ENCODE measurements around the gene RAET1E. TPM values are rescaled to one million over a fixed set of nuclear protein-coding genes. Genes with fewer than 3 reads are reported as not detected.

The RAET1E gene
- total and polyA plus RNA-seq, 9 of the 15 experiments (the other 6 are each of a cell fraction or from before 2014, with no cell fraction given): not detected

DNA sequence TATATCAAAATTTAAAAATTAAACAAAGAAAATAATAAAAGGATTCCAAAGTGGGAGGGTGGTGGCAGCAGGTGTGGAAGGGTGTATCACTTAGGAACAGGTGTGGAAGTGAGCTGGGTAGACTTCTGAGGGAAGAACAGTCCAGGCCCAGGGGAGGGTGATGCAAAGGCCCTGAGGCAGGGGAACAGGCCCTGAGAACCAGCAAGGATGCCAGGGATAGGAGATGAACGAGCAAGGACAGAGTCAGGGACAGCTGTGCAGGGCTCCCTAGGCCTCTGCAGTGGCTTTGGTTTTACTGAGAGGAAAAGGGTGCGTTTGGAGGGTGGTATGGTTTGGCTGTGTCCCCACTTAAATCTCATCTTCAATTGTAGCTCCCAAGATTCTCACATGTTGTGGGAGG is 9.4 kb upstream of the RAET1E start:
- no peaks in the 10 kb centered on the region for H4K20me1 ChIP-seq (replicated peaks; ENCODE audit: control insufficient read depth, insufficient read depth, low read length)
- no peak overlapping the region for H3K9ac ChIP-seq (ENCODE audit: insufficient read depth in 1 of 2, low read depth in 2 of 2, low read length in 2 of 2)
- DNase-seq (ENCODE audit: extremely low read depth in 1 of 4, low spot score in 3 of 4) (no peak), FAIRE-seq (no peak), ATAC-seq (no peak)
- no TSS peak for BruUV-seq (replicated peaks)
- H3K4me2 ChIP-seq (ENCODE audit: insufficient read depth, low read length): no peak overlapping the region
- intact Hi-C loops (cut with micrococcal nuclease) (no loop called here), in situ Hi-C loops (cut with MboI) (loop anchor here (25.0 kb wide), 1 partner anchor 870 kb away; no protein-coding TSS in a partner anchor)
- CTCF ChIA-PET (ENCODE audit: low intra/inter-chr PET ratio): no interaction called here
- no peaks in the 10 kb centered on the region for H3K36me3 ChIP-seq (ENCODE audit: control insufficient read depth, insufficient read depth, low read length)
- H3K79me2 ChIP-seq (ENCODE audit: control insufficient read depth, insufficient read depth, low read length): no peaks in the 10 kb centered on the region
- H3K9me1 ChIP-seq (ENCODE audit: control insufficient read depth, insufficient read depth, low read length): no peaks in the 10 kb centered on the region
- H2AFZ ChIP-seq (ENCODE audit: low read depth, low read length): no peak overlapping the region
- WGBS (ENCODE audit: insufficient coverage, low coverage, missing lambda C conversion rate): 0% methylated on average over 2 of the region's 2 CpGs
- H3K4me1 ChIP-seq (replicated peaks in 1 of 2; ENCODE audit: control insufficient read depth in 2 of 2, insufficient read depth in 2 of 2, low read length in 2 of 2): peaks cover 0 to 9% of the 10 kb centered on the region in 2 experiments; a peak in 1 of 5 replicates
- H3K4me3 ChIP-seq: no peak overlapping the region
- POLR2A ChIA-PET: no interaction called here
- no peak for TF ChIP-seq PTBP1 (IDR thresholded peaks at IDR 0.05; ENCODE audit: low read depth, low read length)
- TF ChIP-seq TAF15 (IDR thresholded peaks at IDR 0.05; ENCODE audit: low read depth, low read length): no peak
- no peak for TF ChIP-seq CCAR2 (IDR thresholded peaks at IDR 0.05; ENCODE audit: low read depth, low read length)
- TF ChIP-seq MAFF (IDR thresholded peaks at IDR 0.05; ENCODE audit: low read length): no peak
- TF ChIP-seq CBFA2T3 (IDR thresholded peaks at IDR 0.05): no peak
- no peak overlapping the region for H3K27ac ChIP-seq (ENCODE audit: extremely low read depth, low read depth, low read length)
- peaks cover 22 to 59% of the 10 kb centered on the region in 2 experiments; a peak in 4 of 5 replicates for H3K27me3 ChIP-seq (ENCODE audit: control insufficient read depth in 2 of 2, insufficient read depth in 2 of 2, low read length in 2 of 2)
- peaks cover 4% of the 10 kb centered on the region; the same call in 1 of the 2 replicates for H3K9me3 ChIP-seq (replicated peaks; ENCODE audit: control insufficient read depth, insufficient read depth, low read depth, low read length)

DNA sequence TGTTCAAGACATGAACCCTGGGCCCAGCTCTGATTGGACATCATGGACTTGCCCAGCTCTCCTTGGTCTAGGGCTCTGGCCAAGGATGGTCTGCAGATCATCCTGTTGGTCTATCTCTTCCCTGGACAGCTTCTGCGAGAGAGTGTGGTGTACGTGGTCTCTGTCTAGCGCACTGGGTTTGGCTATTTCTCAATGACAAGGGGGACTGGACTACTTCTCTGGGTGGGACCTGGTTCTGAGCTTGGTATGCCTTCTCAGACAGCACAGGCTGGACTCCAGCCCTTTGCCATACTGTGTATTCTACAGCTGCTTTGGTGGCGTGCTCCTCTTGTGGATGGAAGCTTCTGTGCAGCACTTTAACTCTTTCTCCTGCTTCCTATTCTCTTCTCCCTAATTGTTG is 8.5 kb upstream of the RAET1E start:
- H3K9me3 ChIP-seq (replicated peaks; ENCODE audit: control insufficient read depth, insufficient read depth, low read depth, low read length): peaks cover 4% of the 10 kb centered on the region; the same call in 1 of the 2 replicates
- ChIA-PET POLR2A (interaction anchor here (0.6 to 2.0 kb wide), 3 partner anchors 8 to 32 kb away, joined by 3 to 10 read pairs (median 7); no protein-coding TSS in a partner anchor), CTCF (ENCODE audit: low intra/inter-chr PET ratio) (no interaction called here)
- H3K27ac ChIP-seq (ENCODE audit: extremely low read depth, low read depth, low read length): no peak overlapping the region
- in situ Hi-C loops (cut with MboI): loop anchor here (25.0 kb wide), 1 partner anchor 869 kb away; no protein-coding TSS in a partner anchor
- intact Hi-C loops (cut with micrococcal nuclease): no loop called here
- no peaks in the 10 kb centered on the region for H4K20me1 ChIP-seq (replicated peaks; ENCODE audit: control insufficient read depth, insufficient read depth, low read length)
- H3K4me3 ChIP-seq: no peak overlapping the region
- H3K27me3 ChIP-seq (ENCODE audit: control insufficient read depth in 2 of 2, insufficient read depth in 2 of 2, low read length in 2 of 2): peaks cover 23 to 59% of the 10 kb centered on the region in 2 experiments; a peak in 4 of 5 replicates
- H3K36me3 ChIP-seq (ENCODE audit: control insufficient read depth, insufficient read depth, low read length): no peaks in the 10 kb centered on the region
- ATAC-seq (no peak), DNase-seq (ENCODE audit: extremely low read depth in 1 of 4, low spot score in 3 of 4) (no peak), FAIRE-seq (no peak)
- H3K79me2 ChIP-seq (ENCODE audit: control insufficient read depth, insufficient read depth, low read length): no peaks in the 10 kb centered on the region
- no peak overlapping the region for H3K9ac ChIP-seq (ENCODE audit: insufficient read depth in 1 of 2, low read depth in 2 of 2, low read length in 2 of 2)
- H2AFZ ChIP-seq (ENCODE audit: low read depth, low read length): no peak overlapping the region
- no peaks in the 10 kb centered on the region for H3K9me1 ChIP-seq (ENCODE audit: control insufficient read depth, insufficient read depth, low read length)
- H3K4me1 ChIP-seq (replicated peaks in 1 of 2; ENCODE audit: control insufficient read depth in 2 of 2, insufficient read depth in 2 of 2, low read length in 2 of 2): peaks cover 0 to 9% of the 10 kb centered on the region in 2 experiments; a peak in 1 of 5 replicates
- H3K4me2 ChIP-seq (ENCODE audit: insufficient read depth, low read length): no peak overlapping the region
- BruUV-seq (replicated peaks): no TSS peak
- WGBS (ENCODE audit: insufficient coverage, low coverage, missing lambda C conversion rate): 1% methylated on average over 4 of the region's 4 CpGs
- TF ChIP-seq, protein P1, sequence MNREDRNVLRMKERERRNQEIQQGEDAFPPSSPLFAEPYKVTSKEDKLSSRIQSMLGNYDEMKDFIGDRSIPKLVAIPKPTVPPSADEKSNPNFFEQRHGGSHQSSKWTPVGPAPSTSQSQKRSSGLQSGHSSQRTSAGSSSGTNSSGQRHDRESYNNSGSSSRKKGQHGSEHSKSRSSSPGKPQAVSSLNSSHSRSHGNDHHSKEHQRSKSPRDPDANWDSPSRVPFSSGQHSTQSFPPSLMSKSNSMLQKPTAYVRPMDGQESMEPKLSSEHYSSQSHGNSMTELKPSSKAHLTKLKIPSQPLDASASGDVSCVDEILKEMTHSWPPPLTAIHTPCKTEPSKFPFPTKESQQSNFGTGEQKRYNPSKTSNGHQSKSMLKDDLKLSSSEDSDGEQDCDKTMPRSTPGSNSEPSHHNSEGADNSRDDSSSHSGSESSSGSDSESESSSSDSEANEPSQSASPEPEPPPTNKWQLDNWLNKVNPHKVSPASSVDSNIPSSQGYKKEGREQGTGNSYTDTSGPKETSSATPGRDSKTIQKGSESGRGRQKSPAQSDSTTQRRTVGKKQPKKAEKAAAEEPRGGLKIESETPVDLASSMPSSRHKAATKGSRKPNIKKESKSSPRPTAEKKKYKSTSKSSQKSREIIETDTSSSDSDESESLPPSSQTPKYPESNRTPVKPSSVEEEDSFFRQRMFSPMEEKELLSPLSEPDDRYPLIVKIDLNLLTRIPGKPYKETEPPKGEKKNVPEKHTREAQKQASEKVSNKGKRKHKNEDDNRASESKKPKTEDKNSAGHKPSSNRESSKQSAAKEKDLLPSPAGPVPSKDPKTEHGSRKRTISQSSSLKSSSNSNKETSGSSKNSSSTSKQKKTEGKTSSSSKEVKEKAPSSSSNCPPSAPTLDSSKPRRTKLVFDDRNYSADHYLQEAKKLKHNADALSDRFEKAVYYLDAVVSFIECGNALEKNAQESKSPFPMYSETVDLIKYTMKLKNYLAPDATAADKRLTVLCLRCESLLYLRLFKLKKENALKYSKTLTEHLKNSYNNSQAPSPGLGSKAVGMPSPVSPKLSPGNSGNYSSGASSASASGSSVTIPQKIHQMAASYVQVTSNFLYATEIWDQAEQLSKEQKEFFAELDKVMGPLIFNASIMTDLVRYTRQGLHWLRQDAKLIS (CRISPR knock-in tag; IDR thresholded peaks at IDR 0.05): no peak
- no peak for TF ChIP-seq POLR2G (IDR thresholded peaks at IDR 0.05; ENCODE audit: low read depth, low read length)
- TF ChIP-seq RBM22 (IDR thresholded peaks at IDR 0.05; ENCODE audit: low read depth, low read length, poor library complexity, severe bottlenecking): no peak
- TF ChIP-seq NRF1 (conservative IDR thresholded peaks at IDR 0.05 in 1 of 2, IDR thresholded peaks at IDR 0.05 in 1 of 2): no peak
- TF ChIP-seq SETDB1 (IDR thresholded peaks at IDR 0.05; ENCODE audit: low read length): no peak
- no peak for TF ChIP-seq ATF1 (CRISPR knock-in tag; IDR thresholded peaks at IDR 0.05)
- TF ChIP-seq ATF1 (tag; IDR thresholded peaks at IDR 0.05): no peak
- TF ChIP-seq TOE1 (IDR thresholded peaks at IDR 0.05; ENCODE audit: borderline replicate concordance): no peak
- no peak for TF ChIP-seq TOE1 (CRISPR knock-in tag; IDR thresholded peaks at IDR 0.05; ENCODE audit: borderline replicate concordance, low read depth)
- TF ChIP-seq IFI16 (CRISPR knock-in tag; IDR thresholded peaks at IDR 0.05): no peak

Data from K562 (cell line).